Pancreas (tissue), 10 donors: Measurements from ENCODE around the gene SNX1. TPM values are rescaled to one million over a fixed set of nuclear protein-coding genes. Genes with fewer than 3 reads are reported as not detected.

Experiments
- ATAC-seq, 4 donors: fragments of 200-7000 bp; cut with Tn5 transposase; one replicate each; pipeline versions ENCODE4 v1.8.0 to v1.9.1; 2020; ENCODE audit warnings: mild to moderate bottlenecking in 4 of 4, moderate library complexity in 4 of 4
- DNase-seq, 6 donors: peaks; one replicate each; pipeline ENCODE4 v3.0.0-alpha.2; 2020
- FAIRE-seq: peaks from 2 replicates; lab custom pipeline; 2012; peaks lifted over from hg19 to GRCh38; lab: Jason Lieb, UNC
- H3K27ac ChIP-seq, 4 donors: fragments of 200-600 bp; sonication (generic); 1 replicate in 3 of 4; 2 replicates in 1 of 4; pipeline versions ENCODE4 v1.5.0 to v1.8.0; 2020
- H3K27me3 ChIP-seq, 4 donors: fragments of 200-600 bp; one replicate each; pipeline ENCODE4 v1.8.0; 2021
- H3K36me3 ChIP-seq, 3 donors: fragments of 200-600 bp; sonication (generic) in 1 of 3; one replicate each; pipeline versions ENCODE4 v1.5.0 to v1.8.0; 2020 to 2021
- H3K4me1 ChIP-seq, 3 donors: fragments of 200-600 bp; one replicate each; pipeline ENCODE4 v1.8.0; 2021
- H3K4me3 ChIP-seq, 4 donors: fragments of 200-600 bp; sonication (generic) in 2 of 4; one replicate each; pipeline versions ENCODE4 v1.5.0 to v1.8.0; 2020 to 2021
- H3K9me3 ChIP-seq, 4 donors: fragments of 200-600 bp; one replicate each; pipeline ENCODE4 v1.8.0; 2021
- CTCF ChIP-seq, 4 donors: fragments of 200-600 bp; sonication (generic) in 3 of 4; IDR thresholded peaks; one replicate each; pipeline versions ENCODE4 v1.5.0 to v1.8.0; 2021; ENCODE audit warnings: antibody characterized with exemption in 4 of 4
- WGBS, 2 donors: extraction: QIAGEN DNeasy Blood & Tissue Kit; methylation state at CpG; one replicate each; pipeline ENCODE4 v1.1.7; 2013; 5-methylcytosine and 5-hydroxymethylcytosine counted together
- intact Hi-C, 3 donors: fragments of 100-400 bp; cut with DNase I; formaldehyde crosslinking; loops; one replicate each; pipeline versions ENCODE4 v1.11.1 to v1.14.2; 2022
- polyA plus RNA-seq, 2 donors: library from polyadenylated mRNA; stranded (reverse); fragments of 200-250 nt; gene quantifications; one replicate each; pipeline ENCODE4 v1.2.3, GENCODE V29; 2013
- total RNA-seq, 6 donors: library from RNA; stranded (reverse); fragmentation: NEBNext Ultra II Directional in 4 of 6; extraction: Animal tissue kit (Norgen Biotek cat#: 25700) in 4 of 6; gene quantifications; one replicate each; pipeline versions ENCODE4 v1.2.1 to v1.2.4, GENCODE V29; 2021 to 2023
- donor health status: healthy with polysubstance abuse.
- donor health status: DM: no; HTN: no; CAD: no; lungs with moderate emphysema.
- donor health status: DM: no; HTN: no; CAD: no.
- donor health status: control.
- donor health status: control.
- donor health status: Bipolar disorder and iron deficiency.
- donor health status: DM: yes; HTN: yes; CAD: no.
- donor health status: DM: no; HTN: no; CAD: no.
- donor health status: DM: no; HTN: no; CAD: no.
- donor health status: DM: yes; HTN: yes; CAD: no.

SNX1 gene
- total and polyA plus RNA-seq, 8 donors = 32.9 to 82.4 (median 44.9) TPM

DNA sequence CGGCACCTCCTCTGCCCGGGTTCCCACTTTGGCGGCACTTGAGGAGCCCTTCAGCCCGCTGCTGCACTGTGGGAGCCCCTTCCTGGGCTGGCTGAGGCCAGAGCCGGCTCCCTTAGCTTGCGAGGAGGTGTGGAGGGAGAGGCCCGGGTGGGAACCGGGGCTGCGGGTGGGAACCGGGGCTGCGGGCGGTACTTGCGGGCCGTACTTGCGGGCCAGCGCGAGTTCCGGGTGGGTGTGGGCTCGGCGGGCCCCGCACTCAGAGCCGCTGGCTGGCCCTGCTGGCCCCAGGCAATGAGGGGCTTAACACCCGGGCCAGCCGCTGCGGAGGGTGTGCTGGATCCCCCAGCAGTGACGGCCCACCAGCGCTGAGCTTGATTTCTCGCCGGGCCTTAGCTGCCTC, 35.1 kb upstream of the SNX1 start:
- no peak for TF ChIP-seq CTCF (IDR thresholded peaks at IDR 0.05)
- intact Hi-C loops = loop anchor here in 1 of 3 donors (10.0 kb wide), 1 partner anchor 456 kb away; no protein-coding TSS in a partner anchor
- no peak for DNase-seq

DNA sequence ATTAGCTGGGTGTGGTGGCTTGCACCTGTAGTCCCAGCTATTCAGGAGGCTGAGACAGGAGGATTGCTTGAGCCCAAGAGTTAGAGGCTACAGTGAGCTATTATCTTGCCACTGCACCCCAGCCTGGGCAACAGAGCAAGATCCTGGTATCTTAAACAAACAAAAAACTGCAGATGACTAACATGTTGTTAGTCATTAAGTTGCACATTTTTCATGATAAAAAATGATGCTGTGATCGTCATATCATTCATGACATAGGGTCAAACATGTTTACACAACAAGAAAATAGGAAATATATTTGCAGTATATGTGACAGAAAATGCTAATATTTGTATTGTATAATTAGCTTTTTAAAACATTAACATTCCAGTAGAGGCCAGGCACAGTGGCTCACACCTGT, 29.3 kb upstream of the SNX1 start:
- no peak for TF ChIP-seq CTCF (IDR thresholded peaks at IDR 0.05)
- H3K36me3 ChIP-seq = no peaks in the 10 kb centered on the region
- H3K27ac ChIP-seq = no peak overlapping the region
- DNase-seq (no peak), FAIRE-seq (no peak), ATAC-seq (no peak)
- intact Hi-C loops = loop anchor here in 2 of 3 donors (5.0 to 10.0 kb wide), 3 partner anchors 309 to 462 kb away; no protein-coding TSS in a partner anchor
- H3K4me1 ChIP-seq = peaks cover under 1 to 21% (median 13%) of the 10 kb centered on the region in 3 donors
- H3K4me3 ChIP-seq = no peak overlapping the region
- no peaks in the 10 kb centered on the region for H3K9me3 ChIP-seq
- WGBS, 2 donors = 10% methylated on average over 1 of the region's 1 CpG
- H3K27me3 ChIP-seq = no peaks in the 10 kb centered on the region

More for the DNA sequence above, 35.1 kb upstream of the SNX1 start:
- Histone ChIP-seq H3K27me3 (no peaks in the 10 kb centered on the region), H3K36me3 (no peaks in the 10 kb centered on the region), H3K9me3 (no peaks in the 10 kb centered on the region), H3K4me1 (no peaks in the 10 kb centered on the region), H3K4me3 (no peak overlapping the region), H3K27ac (no peak overlapping the region)
- no peak for ATAC-seq
- FAIRE-seq = no peak
- WGBS, 2 donors = 91 to 94% methylated on average over 11 to 29 of the region's 29 CpGs

- Histone ChIP-seq H3K27ac (no peak overlapping the region), H3K4me1 (peaks cover 12 to 32% (median 23%) of the 10 kb centered on the region in 3 donors), H3K27me3 (no peaks in the 10 kb centered on the region), H3K36me3 (no peaks in the 10 kb centered on the region), H3K4me3 (no peak overlapping the region), H3K9me3 (no peaks in the 10 kb centered on the region)
- FAIRE-seq (no peak), ATAC-seq (peak; percentile 64 to 79 (median 74)), DNase-seq (peak in 5 of 6 donors; percentile 53 to 80 (median 67))
- peak; percentile 60 to 82 (median 75) for TF ChIP-seq CTCF (IDR thresholded peaks at IDR 0.05)
- intact Hi-C loops = loop anchor here in 2 of 3 donors (5.0 to 10.0 kb wide), 3 partner anchors 310 to 463 kb away; no protein-coding TSS in a partner anchor
- WGBS, 2 donors = 21 to 24% methylated on average over 11 of the region's 11 CpGs
These were observed 28.2 kb upstream of the SNX1 start for GRCh38 chr15:64067564-64068030.

- DNase-seq (no peak), ATAC-seq (no peak), FAIRE-seq (no peak)
- no peak for TF ChIP-seq CTCF (IDR thresholded peaks at IDR 0.05)
- Histone ChIP-seq H3K9me3 (no peaks in the 10 kb centered on the region), H3K4me3 (no peak overlapping the region), H3K36me3 (no peaks in the 10 kb centered on the region), H3K27me3 (no peaks in the 10 kb centered on the region), H3K27ac (no peak overlapping the region), H3K4me1 (peaks cover 17 to 32% (median 28%) of the 10 kb centered on the region in 3 donors)
- 52 to 55% methylated on average over 4 of the region's 4 CpGs for WGBS, 2 donors
- intact Hi-C loops = loop anchor here in 2 of 3 donors (5.0 to 10.0 kb wide), 3 partner anchors 311 to 463 kb away; no protein-coding TSS in a partner anchor
These were observed 27.6 kb upstream of the SNX1 start for GRCh38 chr15:64068133-64068532.

DNA sequence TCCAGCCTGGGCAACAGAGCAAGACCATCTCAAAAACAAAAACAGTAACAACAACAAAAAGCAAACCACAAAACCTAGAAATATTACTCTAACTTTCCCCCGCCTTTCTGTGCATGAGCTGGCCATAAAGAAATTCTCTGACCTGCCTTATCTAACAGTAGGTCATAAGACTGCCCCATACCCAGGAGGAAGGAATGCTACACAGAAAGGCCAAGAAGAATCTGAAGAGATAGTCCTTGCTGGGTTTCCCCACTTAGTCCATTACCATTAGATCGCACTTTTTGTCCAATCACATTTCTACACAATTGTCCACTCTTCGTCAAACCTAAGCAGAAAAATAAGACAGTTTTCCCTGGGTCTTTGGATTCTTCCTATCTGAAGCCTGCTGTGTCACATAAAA, 25.7 kb upstream of the SNX1 start:
- no peak for TF ChIP-seq CTCF (IDR thresholded peaks at IDR 0.05)
- Histone ChIP-seq H3K27ac (peak overlapping the region in 2 of 4 donors; percentile 80 to 91), H3K27me3 (no peaks in the 10 kb centered on the region), H3K4me1 (peaks cover 24 to 51% (median 44%) of the 10 kb centered on the region in 3 donors), H3K36me3 (peaks cover 0 to 4% (median 0%) of the 10 kb centered on the region in 3 donors), H3K4me3 (no peak overlapping the region), H3K9me3 (no peaks in the 10 kb centered on the region)
- FAIRE-seq (no peak), ATAC-seq (no peak), DNase-seq (no peak)
- 94 to 96% methylated on average over 3 of the region's 3 CpGs for WGBS, 2 donors
- intact Hi-C loops = no loop called here
